Measurements from ENCODE around the gene MORC4.

GRCh38 chrX:107029752-107030151 is 29.7 kb upstream of the MORC4 start:
- TF ChIP-seq, protein P1, sequence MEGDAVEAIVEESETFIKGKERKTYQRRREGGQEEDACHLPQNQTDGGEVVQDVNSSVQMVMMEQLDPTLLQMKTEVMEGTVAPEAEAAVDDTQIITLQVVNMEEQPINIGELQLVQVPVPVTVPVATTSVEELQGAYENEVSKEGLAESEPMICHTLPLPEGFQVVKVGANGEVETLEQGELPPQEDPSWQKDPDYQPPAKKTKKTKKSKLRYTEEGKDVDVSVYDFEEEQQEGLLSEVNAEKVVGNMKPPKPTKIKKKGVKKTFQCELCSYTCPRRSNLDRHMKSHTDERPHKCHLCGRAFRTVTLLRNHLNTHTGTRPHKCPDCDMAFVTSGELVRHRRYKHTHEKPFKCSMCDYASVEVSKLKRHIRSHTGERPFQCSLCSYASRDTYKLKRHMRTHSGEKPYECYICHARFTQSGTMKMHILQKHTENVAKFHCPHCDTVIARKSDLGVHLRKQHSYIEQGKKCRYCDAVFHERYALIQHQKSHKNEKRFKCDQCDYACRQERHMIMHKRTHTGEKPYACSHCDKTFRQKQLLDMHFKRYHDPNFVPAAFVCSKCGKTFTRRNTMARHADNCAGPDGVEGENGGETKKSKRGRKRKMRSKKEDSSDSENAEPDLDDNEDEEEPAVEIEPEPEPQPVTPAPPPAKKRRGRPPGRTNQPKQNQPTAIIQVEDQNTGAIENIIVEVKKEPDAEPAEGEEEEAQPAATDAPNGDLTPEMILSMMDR (IDR thresholded peaks at IDR 0.05) = no peak
- TF ChIP-seq POLR2A (IDR thresholded peaks at IDR 0.05) = no peak
- no peak for TF ChIP-seq POLR2AphosphoS5 (IDR thresholded peaks at IDR 0.05; ENCODE audit: insufficient read depth in 1 of 2, low read depth in 1 of 2)

Measured in vagina (tissue), 2 donors.